CD4-positive, alpha-beta T cell treated with Interleukin-12 subunit alpha and Interleukin-12 subunit beta, for 1 hour (primary cell): Measurements from ENCODE around the gene SEC63.
A peak's percentile ranks its signal among the peaks of the same experiment; 100 is the strongest.

Experiments used
- DNase-seq: peaks from one replicate; pipeline ENCODE4 v3.0.0-alpha.2; 2020

The SEC63 gene

DNA sequence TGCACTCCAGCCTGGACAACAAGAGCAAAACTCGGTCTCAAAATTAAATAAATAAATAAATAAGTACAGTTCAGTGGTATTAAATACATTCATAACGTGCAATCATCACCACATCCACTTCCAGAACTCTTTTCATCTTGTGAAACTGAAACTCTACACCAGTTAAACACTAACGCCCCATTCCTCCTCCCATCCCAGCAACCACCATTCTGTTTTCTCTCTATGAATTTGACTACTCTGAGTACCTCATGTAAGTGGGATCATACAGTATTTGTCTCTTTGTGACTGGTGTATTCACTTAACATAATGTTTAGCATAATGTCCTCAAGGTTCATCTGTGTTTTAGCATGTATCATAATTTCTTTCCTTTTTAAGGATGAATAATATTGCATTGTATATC, 104.8 kb downstream of the SEC63 start:
- no peak for DNase-seq

DNA sequence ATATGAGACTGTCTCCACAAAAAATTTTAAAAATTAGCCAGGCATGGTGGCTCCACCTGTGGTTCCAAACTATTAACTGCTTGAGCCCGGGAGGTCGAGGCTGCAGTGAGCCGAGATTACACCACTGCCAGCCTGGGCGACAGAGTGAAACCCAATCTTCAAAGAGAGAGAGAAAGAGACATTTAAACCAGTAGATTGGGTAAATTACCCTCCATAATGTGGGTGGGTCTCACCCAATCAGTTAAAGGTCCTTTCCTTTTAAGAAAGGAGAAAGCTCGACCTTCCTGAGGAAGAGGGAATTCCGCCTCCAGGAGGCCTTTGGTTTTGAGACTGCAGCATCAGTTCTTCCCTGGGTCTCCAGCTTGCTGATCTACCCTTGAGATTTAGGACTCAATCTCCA, 108.7 kb downstream of the SEC63 start:
- DNase-seq = no peak

DNA sequence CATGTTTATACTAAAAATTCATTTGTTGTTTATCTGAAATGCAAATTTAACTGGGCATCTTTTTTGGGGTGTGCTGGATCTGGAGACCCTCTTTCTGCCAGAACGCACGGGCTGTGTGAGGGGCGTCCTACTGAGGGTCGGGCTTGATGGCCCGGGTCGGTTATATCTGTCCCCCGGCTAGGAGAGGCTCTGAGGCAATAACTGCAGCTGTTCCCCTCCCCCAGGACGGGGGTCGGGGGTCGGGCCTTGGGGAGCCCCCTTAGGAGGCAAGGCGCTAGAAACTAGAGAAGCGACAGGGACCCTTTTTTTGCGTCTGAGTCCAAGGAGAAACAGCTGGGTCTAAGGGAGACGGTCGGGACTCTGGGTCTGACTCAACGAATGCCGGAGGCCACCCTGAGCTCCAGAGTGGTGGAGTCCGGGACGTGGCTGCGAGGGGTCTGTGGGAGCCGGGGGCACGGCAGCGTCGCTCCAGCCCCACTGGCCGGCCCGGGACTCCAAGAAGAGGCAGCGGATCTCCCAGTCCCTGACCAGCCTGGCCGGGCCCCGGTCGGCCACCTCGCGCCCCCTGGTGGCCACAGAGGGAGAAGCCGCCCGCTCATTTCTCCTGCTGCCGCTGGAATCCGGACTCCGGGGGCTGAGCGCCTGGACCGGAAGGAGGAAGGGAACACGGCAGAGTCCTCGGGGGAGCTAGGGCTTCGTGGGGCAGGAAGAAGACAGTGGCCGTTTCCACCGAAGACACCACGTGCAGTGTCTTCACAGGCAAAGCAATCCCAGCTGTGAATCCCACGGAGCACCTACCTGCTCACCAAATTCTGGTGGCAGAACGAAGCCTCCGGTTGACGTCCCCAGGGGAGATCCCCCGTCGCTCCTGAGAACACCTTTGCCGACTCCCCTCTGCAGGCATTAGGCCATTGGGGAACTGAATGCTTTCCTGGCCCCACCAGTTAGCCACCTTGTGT, 109.9 kb downstream of the SEC63 start:
- peak; percentile 82 for DNase-seq

DNA sequence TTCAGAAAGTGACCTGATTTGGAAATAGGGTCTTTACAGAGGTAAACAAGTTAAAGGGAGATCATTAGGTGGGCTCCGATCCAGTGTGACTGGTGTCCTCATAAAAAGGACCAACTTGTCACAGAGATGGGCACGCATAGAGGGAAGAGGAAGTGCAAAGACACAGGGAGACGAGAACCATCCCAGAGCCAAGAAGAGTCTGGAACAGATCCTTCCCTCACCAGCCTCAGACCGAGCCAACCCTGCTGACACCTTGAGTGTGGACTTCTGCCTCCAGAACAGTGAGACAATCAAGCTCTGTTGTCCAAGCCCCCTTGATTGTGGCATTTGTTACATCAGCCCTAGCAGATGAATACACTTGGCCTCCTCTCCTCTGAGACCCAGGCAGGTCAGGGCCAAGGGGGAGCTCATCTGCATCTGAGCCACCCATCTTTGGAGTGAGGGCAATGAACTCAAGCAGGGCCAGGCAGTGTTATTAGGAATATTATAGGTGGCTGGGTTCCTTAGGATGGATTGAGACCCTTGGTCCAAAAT, 111.7 kb downstream of the SEC63 start:
- no peak for DNase-seq

GRCh38 chr6:107845777-107846176, 112.2 kb downstream of the SEC63 start:
- no peak for DNase-seq

DNA sequence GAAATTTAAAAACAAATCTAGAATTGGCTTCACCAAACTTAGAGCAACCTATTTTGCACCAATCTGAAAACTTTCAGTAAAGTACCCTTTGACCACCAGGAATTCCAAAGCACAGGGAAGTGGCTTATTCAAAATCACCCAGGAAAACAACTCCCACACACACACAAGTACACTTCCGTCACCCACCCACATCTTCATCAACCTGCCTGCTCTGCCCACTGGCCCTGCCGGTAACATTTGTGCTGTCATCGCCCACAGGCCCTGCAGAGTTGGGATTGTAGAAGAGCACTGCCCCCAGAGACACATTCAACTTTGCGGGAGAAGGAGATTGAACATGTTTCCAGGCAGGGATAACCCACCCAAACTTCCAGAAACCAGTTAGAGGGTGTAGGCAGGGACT, 114.6 kb downstream of the SEC63 start:
- peak; percentile 18 for DNase-seq

DNA sequence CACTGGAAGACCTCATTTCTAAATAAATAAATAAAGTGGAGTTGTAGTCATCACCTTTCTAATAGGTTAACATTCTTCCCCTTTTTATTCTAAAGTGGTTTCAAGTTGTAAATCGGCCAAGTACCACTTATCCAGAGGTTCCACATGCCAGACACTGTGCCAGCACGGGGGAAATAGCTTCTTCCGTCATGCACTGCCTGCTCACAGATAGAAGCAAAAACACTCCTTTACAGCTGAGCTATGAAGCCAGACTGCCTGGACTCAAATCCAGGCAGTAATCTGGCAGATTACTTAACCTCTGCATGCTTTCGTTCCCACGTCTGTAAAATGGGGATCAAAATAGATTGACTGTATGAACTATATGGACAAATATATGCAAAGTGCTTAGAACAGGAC, 116.7 kb downstream of the SEC63 start:
- DNase-seq = no peak

DNA sequence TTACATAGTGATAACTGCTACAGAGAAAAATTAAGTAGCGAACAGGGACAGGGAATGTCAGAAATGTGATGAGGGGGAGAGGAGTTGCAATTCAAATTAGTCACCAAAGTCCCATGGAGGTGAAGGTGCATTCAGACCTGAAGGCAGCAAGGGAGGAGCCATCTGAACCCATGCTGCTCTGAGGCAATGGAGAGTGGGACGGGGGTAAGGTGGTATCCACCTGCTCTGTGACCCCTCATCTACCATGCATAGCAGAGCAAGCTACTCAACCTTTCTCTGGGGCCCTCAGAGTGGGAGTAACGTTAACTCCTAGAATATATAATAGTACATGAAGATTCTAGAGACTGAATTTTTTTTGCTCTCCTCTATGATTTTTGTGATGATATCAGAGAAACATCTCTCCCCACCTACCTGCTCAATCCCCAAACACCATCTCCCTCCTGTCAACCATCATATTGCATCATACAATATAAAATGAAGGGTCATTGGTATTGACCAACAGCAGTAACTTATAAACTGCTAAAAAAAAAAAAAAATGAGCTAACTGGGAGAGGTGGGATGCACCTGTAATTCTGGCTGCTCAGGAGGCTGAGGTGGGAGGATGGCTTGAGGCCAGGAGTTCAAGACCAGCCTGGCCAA, 117.3 kb downstream of the SEC63 start:
- no peak for DNase-seq

DNA sequence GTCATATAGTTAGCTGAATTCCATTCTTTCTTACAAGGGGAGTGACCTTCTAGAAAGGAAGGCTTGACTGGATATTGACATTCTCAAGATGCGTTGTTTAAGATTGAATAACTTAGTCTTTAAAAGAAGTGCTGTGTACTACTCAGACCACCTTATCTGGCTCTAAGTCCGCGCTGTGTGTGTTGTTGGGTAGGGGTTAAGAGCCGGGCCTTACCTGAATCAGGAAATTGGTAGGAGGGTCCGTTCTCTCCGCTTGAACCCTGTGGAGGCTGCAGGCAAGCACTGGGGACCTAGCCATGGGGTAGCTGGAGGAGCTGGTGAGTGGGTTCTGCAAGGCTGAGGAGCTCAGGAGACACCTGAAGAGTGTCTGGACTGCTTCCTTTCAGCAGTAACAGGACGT, 124.9 kb downstream of the SEC63 start:
- no peak for DNase-seq

- DNase-seq = no peak
These were observed 125.6 kb downstream of the SEC63 start for GRCh38 chr6:107832151-107833056.

- DNase-seq = no peak
These were observed 127.9 kb downstream of the SEC63 start for GRCh38 chr6:107830060-107830459.

DNA sequence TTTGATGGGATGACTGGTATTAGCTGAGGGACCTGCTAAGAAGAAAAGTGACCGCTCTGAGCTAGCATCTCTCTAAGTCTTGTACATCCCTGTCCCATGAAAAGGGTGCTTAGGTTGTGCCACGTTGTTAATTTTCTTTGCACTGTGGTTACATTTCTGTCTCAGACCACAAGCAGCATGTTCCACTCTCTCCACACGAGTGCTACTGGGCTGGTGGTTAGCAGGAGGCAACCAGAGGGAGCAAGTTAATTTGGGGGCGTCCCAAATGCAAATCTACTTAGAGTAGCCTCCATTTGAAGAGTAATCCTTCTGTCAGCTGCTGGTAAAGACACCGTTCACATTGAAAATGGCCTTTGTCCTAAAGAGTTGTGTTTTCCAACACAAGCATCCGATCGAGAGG, 130.5 kb downstream of the SEC63 start:
- DNase-seq = peak; percentile 26

DNA sequence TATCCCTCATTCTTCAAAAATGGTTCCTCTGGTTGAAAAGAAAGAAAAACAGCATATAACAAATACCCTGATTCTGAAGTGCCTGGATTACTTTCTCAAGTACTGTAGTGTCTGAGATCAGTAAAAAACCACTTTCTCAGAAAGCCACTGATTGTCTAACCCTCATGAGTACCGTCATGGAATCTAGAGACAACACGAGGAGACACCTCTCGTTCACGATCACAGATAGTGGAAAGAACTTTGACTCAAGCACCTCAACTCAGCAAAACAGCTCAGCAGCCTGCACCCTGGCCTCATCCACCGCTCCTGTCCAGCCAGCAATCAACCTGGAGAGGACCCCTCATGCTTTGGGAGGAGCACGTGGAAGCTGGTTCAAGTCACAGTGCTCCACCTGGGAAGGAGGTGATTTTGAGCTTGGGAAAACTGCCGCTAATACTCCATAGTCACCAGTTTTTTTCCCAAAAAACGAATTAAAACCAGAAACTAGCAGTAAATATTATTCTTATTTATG, 134.9 kb downstream of the SEC63 start:
- peak; percentile 74 for DNase-seq

- DNase-seq = peak; percentile 83
These were observed 135.6 kb downstream of the SEC63 start for GRCh38 chr6:107822176-107823046.

- DNase-seq = no peak
These were observed 136.4 kb downstream of the SEC63 start for GRCh38 chr6:107821591-107821990.

DNA sequence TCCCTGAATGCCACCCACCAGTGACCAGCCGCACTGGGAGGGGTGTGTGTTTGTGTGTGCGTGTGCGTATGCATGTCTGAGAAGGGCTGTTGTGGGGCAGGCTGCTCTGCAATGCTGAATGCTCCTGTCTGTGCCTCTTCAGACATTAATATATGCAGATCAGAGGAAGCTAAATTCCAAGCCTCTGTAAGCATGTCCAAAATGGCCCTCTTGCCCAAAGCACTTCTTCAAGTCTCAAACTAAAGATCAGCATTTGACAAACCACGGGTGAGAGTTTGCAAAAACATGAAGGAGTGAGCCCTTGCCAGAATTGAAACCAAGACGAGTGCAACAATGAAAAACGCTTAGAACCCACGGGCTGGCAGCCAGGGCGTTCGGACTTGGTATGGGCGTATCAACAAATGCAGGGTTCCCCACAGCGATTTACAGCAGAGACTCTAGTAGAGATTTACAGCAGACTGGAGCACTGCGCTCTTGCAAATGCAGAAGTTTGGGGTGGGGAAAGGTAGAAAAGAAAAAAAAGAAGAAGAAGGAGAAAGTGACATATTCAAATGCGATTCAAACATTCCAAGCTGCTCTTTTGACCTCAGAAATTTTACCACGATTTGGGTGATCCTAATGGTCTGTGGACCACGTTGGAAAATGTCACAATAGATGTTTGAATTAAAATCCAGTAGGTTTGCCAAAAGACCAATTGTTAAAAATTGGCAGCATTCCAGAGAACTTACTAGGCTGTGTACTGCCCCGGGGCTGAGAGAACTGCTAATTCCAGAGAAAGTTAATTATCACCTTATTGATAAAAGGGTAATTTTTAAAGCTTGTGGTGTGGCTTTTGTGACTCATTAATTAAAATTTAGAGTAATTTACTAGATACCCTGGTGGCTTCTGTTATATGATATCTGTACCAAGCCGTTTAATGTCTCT, 137.4 kb downstream of the SEC63 start:
- DNase-seq = peak; percentile 55

GRCh38 chr6:107819964-107820337, 138.1 kb downstream of the SEC63 start:
- DNase-seq = peak; percentile 47

GRCh38 chr6:107819217-107819616, 138.8 kb downstream of the SEC63 start:
- peak; percentile 17 for DNase-seq

GRCh38 chr6:107818272-107818671, 139.7 kb downstream of the SEC63 start:
- DNase-seq = no peak

GRCh38 chr6:107817784-107818183, 140.2 kb downstream of the SEC63 start:
- DNase-seq = no peak
